H1 (cell line): ENCODE data around the gene ARFRP1. TPM values are rescaled to one million over a fixed set of nuclear protein-coding genes. Genes with fewer than 3 reads are reported as not detected.

ENCODE experiments used
- ASH2L ChIP-seq: fragments of 200-600, 300-600 bp; sonication (generic); IDR thresholded peaks from one replicate; pipeline ENCODE4 v1.7.1; 2017; ENCODE audit warnings: low read length
- BACH1 ChIP-seq: IDR thresholded peaks from 2 replicates; pipeline ENCODE4 v1.6.1; 2012; ENCODE audit warnings: low read length, improper control_type of control experiment
- BRCA1 ChIP-seq: IDR thresholded peaks from 2 replicates; pipeline ENCODE4 v1.6.1; 2012; ENCODE audit warnings: low read depth, low read length, improper control_type of control experiment
- HDAC6 ChIP-seq: IDR thresholded peaks from one replicate; pipeline ENCODE4 v1.7.1; 2012; ENCODE audit warnings: low read depth, mild to moderate bottlenecking, inconsistent platforms, low read length, moderate library complexity
- MAFK ChIP-seq: IDR thresholded peaks from 2 replicates; pipeline ENCODE4 v1.6.1; 2012; ENCODE audit warnings: low read depth, mild to moderate bottlenecking, improper control_type of control experiment, low read length
- NRF1 ChIP-seq: IDR thresholded peaks from 2 replicates; pipeline ENCODE4 v1.6.1; 2011; ENCODE audit warnings: mild to moderate bottlenecking, low read depth, low read length, improper control_type of control experiment
- RNF2 ChIP-seq: fragments of 200-900, 300-1000 bp; sonication (generic); IDR thresholded peaks from 2 replicates; pipeline ENCODE4 v1.7.1; 2016; ENCODE audit warnings: borderline replicate concordance, low read depth, mild to moderate bottlenecking, antibody characterized with exemption, low read length; ENCODE audit not compliant: poor library complexity, severe bottlenecking; ENCODE audit errors: missing control alignments
- TBP ChIP-seq: IDR thresholded peaks from 2 replicates; pipeline ENCODE4 v1.6.1; 2011; ENCODE audit warnings: low read depth, low read length, improper control_type of control experiment
- TEAD4 ChIP-seq: IDR thresholded peaks from 2 replicates; pipeline ENCODE4 v1.6.1; 2012; ENCODE audit warnings: low read depth, low read length, inconsistent platforms, mixed read lengths
- YY1 ChIP-seq: IDR thresholded peaks from 2 replicates; pipeline ENCODE4 v1.6.1; 2011; ENCODE audit warnings: low read depth, mild to moderate bottlenecking, low read length
- polyA plus RNA-seq, 7 experiments: library from polyadenylated mRNA; depleted of rRNA in 3 of 7; stranded (reverse) in 5 of 7; unstranded in 2 of 7; fragments of >200 nt in 5 of 7; fragments of 200-250 nt in 2 of 7; gene quantifications; 1 replicate in 5 of 7; 2 replicates in 1 of 7; 4 replicates in 1 of 7; pipeline versions ENCODE4 v1.2.1 to v1.2.3, GENCODE V29; 2011 to 2013; ENCODE audit warnings: missing spikeins in 2 of 7, mixed read lengths in 2 of 7
- total RNA-seq: library from RNA; stranded (reverse); fragmentation: NEBNext Ultra II Directional; extraction: Animal tissue kit (Norgen Biotek cat#: 25700); gene quantifications from 2 replicates; pipeline ENCODE4 v1.2.1, GENCODE V29; 2021
- TF ChIP-seq, protein P1 (sequence below): fragments of 300-600 bp; sonication (generic); IDR thresholded peaks from 2 replicates; pipeline ENCODE4 v1.7.1; 2012; ENCODE audit warnings: low read length, moderate library complexity, mild to moderate bottlenecking, inconsistent platforms; ENCODE audit not compliant: insufficient replicate concordance
- TF ChIP-seq, protein P2 (sequence below): IDR thresholded peaks from 2 replicates; pipeline ENCODE4 v1.6.1; 2012; ENCODE audit warnings: inconsistent platforms

ARFRP1 gene
- total and polyA plus RNA-seq, 2 of the 8 experiments (the other 6 are each of a cell fraction or from before 2014, with no cell fraction given): 12.9 to 22.9 TPM

DNA sequence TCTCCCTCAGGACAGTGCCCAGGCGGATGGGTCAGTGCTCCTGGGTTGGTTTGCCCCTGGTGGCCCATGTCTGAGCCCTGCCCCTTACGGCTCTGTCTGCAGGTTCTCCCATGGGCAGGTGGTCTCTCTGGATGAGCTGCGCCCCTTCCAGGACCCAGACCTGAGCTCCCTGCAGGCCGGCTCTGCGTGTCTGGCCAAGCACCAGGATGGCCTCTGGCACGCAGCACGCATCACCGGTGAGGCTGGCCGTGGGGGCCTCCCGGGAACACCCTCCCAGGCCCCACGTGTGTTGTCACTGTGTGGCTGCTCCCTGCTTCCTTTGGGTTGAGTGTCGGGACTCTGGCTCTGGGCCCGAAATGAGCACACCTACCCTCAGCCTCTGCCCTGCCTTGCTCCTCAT lies 25.3 kb upstream of the ARFRP1 start (continued):
- TF ChIP-seq, protein P1, sequence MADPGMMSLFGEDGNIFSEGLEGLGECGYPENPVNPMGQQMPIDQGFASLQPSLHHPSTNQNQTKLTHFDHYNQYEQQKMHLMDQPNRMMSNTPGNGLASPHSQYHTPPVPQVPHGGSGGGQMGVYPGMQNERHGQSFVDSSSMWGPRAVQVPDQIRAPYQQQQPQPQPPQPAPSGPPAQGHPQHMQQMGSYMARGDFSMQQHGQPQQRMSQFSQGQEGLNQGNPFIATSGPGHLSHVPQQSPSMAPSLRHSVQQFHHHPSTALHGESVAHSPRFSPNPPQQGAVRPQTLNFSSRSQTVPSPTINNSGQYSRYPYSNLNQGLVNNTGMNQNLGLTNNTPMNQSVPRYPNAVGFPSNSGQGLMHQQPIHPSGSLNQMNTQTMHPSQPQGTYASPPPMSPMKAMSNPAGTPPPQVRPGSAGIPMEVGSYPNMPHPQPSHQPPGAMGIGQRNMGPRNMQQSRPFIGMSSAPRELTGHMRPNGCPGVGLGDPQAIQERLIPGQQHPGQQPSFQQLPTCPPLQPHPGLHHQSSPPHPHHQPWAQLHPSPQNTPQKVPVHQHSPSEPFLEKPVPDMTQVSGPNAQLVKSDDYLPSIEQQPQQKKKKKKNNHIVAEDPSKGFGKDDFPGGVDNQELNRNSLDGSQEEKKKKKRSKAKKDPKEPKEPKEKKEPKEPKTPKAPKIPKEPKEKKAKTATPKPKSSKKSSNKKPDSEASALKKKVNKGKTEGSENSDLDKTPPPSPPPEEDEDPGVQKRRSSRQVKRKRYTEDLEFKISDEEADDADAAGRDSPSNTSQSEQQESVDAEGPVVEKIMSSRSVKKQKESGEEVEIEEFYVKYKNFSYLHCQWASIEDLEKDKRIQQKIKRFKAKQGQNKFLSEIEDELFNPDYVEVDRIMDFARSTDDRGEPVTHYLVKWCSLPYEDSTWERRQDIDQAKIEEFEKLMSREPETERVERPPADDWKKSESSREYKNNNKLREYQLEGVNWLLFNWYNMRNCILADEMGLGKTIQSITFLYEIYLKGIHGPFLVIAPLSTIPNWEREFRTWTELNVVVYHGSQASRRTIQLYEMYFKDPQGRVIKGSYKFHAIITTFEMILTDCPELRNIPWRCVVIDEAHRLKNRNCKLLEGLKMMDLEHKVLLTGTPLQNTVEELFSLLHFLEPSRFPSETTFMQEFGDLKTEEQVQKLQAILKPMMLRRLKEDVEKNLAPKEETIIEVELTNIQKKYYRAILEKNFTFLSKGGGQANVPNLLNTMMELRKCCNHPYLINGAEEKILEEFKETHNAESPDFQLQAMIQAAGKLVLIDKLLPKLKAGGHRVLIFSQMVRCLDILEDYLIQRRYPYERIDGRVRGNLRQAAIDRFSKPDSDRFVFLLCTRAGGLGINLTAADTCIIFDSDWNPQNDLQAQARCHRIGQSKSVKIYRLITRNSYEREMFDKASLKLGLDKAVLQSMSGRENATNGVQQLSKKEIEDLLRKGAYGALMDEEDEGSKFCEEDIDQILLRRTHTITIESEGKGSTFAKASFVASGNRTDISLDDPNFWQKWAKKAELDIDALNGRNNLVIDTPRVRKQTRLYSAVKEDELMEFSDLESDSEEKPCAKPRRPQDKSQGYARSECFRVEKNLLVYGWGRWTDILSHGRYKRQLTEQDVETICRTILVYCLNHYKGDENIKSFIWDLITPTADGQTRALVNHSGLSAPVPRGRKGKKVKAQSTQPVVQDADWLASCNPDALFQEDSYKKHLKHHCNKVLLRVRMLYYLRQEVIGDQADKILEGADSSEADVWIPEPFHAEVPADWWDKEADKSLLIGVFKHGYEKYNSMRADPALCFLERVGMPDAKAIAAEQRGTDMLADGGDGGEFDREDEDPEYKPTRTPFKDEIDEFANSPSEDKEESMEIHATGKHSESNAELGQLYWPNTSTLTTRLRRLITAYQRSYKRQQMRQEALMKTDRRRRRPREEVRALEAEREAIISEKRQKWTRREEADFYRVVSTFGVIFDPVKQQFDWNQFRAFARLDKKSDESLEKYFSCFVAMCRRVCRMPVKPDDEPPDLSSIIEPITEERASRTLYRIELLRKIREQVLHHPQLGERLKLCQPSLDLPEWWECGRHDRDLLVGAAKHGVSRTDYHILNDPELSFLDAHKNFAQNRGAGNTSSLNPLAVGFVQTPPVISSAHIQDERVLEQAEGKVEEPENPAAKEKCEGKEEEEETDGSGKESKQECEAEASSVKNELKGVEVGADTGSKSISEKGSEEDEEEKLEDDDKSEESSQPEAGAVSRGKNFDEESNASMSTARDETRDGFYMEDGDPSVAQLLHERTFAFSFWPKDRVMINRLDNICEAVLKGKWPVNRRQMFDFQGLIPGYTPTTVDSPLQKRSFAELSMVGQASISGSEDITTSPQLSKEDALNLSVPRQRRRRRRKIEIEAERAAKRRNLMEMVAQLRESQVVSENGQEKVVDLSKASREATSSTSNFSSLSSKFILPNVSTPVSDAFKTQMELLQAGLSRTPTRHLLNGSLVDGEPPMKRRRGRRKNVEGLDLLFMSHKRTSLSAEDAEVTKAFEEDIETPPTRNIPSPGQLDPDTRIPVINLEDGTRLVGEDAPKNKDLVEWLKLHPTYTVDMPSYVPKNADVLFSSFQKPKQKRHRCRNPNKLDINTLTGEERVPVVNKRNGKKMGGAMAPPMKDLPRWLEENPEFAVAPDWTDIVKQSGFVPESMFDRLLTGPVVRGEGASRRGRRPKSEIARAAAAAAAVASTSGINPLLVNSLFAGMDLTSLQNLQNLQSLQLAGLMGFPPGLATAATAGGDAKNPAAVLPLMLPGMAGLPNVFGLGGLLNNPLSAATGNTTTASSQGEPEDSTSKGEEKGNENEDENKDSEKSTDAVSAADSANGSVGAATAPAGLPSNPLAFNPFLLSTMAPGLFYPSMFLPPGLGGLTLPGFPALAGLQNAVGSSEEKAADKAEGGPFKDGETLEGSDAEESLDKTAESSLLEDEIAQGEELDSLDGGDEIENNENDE: no peak
- TF ChIP-seq BACH1 (no peak), TBP (no peak), BRCA1 (no peak), RNF2 (no peak), MAFK (no peak), YY1 (no peak), NRF1 (no peak), ASH2L (no peak), HDAC6 (no peak), TEAD4 (no peak)
- TF ChIP-seq, protein P2, sequence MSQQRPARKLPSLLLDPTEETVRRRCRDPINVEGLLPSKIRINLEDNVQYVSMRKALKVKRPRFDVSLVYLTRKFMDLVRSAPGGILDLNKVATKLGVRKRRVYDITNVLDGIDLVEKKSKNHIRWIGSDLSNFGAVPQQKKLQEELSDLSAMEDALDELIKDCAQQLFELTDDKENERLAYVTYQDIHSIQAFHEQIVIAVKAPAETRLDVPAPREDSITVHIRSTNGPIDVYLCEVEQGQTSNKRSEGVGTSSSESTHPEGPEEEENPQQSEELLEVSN: no peak
